ENCODE data around the gene DNAJC25. TPM values are rescaled to one million over a fixed set of nuclear protein-coding genes. Genes with fewer than 3 reads are reported as not detected.
A peak's percentile ranks its signal among the peaks of the same experiment; 100 is the strongest.
"Not testable (repeated sequence)": the region's sequence is repeated elsewhere in the genome, so short reads cannot be mapped to it uniquely, and the experiment has no call there.

The DNAJC25 gene
- polyA plus RNA-seq, 1 donor from 2014 or later, result 3.6 TPM

DNA sequence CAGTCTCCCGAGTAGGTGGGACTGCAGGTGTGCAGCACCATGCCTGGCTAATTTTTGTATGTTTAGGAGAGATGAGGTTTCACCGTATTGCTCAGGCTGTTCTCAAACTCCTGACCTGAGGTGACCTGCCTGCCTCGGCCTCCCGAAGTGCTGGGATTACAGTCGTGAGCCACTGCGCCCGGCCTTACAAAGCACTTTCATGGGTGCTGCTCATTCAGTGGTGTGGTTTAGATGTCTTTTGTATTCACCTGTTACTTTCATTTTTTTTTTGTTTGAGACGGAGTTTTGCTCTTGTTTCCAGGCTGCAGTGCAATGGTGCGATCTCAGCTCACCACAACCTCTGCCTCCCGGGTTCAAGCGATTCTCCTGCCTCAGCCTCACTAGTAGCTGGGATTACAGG, 37.5 kb downstream of the DNAJC25 start:
- H3K27ac Mint-ChIP-seq, H3K36me3 Mint-ChIP-seq: not testable (repeated sequence)

GRCh38 chr9:111674319-111674718, 43.2 kb downstream of the DNAJC25 start:
- Mint-ChIP-seq H3K4me1 (no peaks in the 10 kb centered on the region), H3K27ac (no peak overlapping the region), H3K36me3 (peaks cover 8% of the 10 kb centered on the region), H3K27me3 (no peaks in the 10 kb centered on the region), H3K9me3 (no peaks in the 10 kb centered on the region), H3K4me3 (no peak overlapping the region)

More for the DNA sequence above, 37.5 kb downstream of the DNAJC25 start:
- H3K4me1 Mint-ChIP-seq, H3K9me3 Mint-ChIP-seq, H3K4me3 Mint-ChIP-seq, H3K27me3 Mint-ChIP-seq: not testable (repeated sequence)

GRCh38 chr9:111676116-111676515, 45.0 kb downstream of the DNAJC25 start:
- Mint-ChIP-seq H3K9me3 (no peaks in the 10 kb centered on the region), H3K27ac (no peak overlapping the region), H3K27me3 (no peaks in the 10 kb centered on the region), H3K4me1 (no peaks in the 10 kb centered on the region), H3K36me3 (peaks cover 10% of the 10 kb centered on the region), H3K4me3 (no peak overlapping the region)

DNA sequence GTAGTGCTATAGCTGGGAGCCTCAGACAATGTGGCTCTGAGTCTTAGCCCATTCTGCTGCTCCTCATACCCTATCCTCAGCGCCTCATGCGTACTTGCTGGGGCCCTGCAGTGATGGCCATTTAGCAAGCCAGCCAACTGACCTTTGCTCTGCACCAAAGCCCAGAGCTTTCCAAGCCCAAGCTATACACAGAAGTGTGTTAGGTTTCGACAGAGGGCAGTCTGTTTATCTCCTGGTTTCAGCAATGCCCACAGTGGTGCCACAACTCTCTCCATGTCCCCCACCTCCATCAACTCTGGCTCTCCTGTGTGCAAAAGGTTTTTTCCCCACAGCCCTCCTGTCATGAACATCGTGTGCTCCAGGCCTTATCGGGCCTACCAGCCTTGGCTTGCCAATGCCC, 47.2 kb downstream of the DNAJC25 start:
- Mint-ChIP-seq H3K27me3 (no peaks in the 10 kb centered on the region), H3K27ac (no peak overlapping the region), H3K4me1 (no peaks in the 10 kb centered on the region), H3K36me3 (peaks cover 10% of the 10 kb centered on the region), H3K9me3 (no peaks in the 10 kb centered on the region), H3K4me3 (peak overlapping the region in 1 of 4 donors; percentile 43)

DNA sequence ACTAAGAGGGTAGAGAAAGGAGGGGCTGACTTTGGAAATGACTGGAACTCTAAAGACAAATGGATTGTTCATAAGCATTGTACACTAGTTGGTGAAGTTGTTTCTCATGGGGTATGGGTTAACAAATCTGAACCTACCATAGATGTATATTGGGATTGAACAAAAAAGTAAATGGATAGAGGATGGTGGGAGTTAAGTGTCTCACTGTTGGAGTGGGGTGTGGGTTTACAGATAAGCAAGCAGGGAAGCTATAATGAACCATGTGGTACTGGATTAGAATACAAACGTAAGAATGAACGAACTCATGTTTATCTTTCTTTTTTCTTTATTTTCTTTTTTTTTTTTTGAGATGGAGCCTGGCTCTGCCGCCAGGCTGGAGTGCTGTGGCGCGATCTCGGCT, 48.1 kb downstream of the DNAJC25 start:
- Mint-ChIP-seq H3K36me3 (peaks cover 10% of the 10 kb centered on the region), H3K9me3 (no peaks in the 10 kb centered on the region), H3K4me3 (no peak overlapping the region), H3K27ac (no peak overlapping the region), H3K4me1 (no peaks in the 10 kb centered on the region), H3K27me3 (no peaks in the 10 kb centered on the region)

DNA sequence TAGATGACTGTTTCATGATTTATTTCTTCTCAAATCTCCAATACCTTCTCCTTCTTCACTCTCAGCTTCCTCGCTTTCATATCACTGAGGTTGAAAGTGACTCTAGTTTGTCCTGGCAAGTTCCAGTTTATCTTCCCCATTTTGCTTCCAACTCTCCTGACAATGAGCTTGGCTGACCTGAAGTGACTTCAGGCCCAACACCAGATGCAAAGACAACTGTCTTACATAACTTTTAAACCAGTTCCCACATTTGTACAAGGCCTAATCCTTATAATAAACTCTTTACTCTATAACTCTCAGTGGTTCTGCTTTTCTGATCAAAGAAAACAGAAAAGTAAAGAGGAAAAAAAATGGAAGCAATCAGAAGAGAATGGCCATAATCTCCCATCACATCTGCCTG, 52.3 kb downstream of the DNAJC25 start:
- Mint-ChIP-seq H3K9me3 (no peaks in the 10 kb centered on the region), H3K27me3 (no peaks in the 10 kb centered on the region), H3K36me3 (peaks cover 4% of the 10 kb centered on the region), H3K27ac (no peak overlapping the region), H3K4me3 (no peak overlapping the region), H3K4me1 (no peaks in the 10 kb centered on the region)

DNA sequence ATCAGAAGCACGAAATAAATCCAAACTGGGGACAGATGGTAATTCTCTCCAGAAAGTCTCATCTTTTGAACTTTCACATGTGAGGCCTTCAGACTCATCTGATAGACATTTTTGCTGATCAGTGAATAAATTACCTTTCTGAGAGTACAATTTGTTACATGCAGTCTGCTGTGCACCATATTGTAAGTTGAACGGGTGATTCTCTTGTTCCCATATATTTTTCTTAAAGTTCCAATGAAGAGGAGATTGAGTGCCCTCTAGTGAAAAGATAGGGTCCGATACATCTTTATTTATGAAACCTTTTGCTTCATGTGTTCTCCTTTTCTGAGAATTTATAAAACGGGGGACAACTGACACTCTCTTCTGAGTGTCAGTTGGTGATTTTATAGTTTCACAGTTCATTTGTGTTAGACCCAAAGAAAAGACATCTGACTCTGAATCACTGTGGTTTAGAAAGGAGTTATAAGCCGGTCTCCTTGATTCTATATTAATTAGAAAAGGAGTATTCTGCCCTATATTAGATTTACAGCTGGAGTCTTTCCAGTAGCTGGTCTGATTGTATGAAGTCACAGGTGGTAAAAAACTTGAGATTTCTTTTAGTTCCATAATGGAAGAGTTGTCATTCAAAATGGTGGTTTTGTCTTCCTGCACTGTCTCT, 60.7 kb downstream of the DNAJC25 start:
- Mint-ChIP-seq H3K9me3 (no peaks in the 10 kb centered on the region), H3K27me3 (no peaks in the 10 kb centered on the region), H3K4me3 (no peak overlapping the region), H3K36me3 (peaks cover 2% of the 10 kb centered on the region), H3K27ac (no peak overlapping the region), H3K4me1 (no peaks in the 10 kb centered on the region)

- H3K4me1 Mint-ChIP-seq, result no peaks in the 10 kb centered on the region
- H3K36me3 Mint-ChIP-seq, result peaks cover 2% of the 10 kb centered on the region
- H3K27ac Mint-ChIP-seq, result no peak overlapping the region
- no peaks in the 10 kb centered on the region for H3K27me3 Mint-ChIP-seq
- H3K9me3 Mint-ChIP-seq, result peaks cover 0 to 4% (median 0%) of the 10 kb centered on the region in 3 donors
- no peak overlapping the region for H3K4me3 Mint-ChIP-seq
These were observed 65.7 kb downstream of the DNAJC25 start for GRCh38 chr9:111696796-111697195.

- Mint-ChIP-seq H3K36me3 (peaks cover under 1% of the 10 kb centered on the region), H3K27me3 (no peaks in the 10 kb centered on the region)
These were observed 69.6 kb downstream of the DNAJC25 start for GRCh38 chr9:111700776-111701175.

More at GRCh38 chr9:111700776-111701175, 69.6 kb downstream of the DNAJC25 start:
- Mint-ChIP-seq H3K4me3 (no peak overlapping the region), H3K4me1 (no peaks in the 10 kb centered on the region), H3K27ac (no peak overlapping the region), H3K9me3 (peaks cover 0 to 4% (median 0%) of the 10 kb centered on the region in 3 donors)

Other genes with a start within 250 kb of the DNAJC25 start
- 10.9 TPM for gene ECPAS, start 147.0 kb upstream of the DNAJC25 start, polyA plus RNA-seq
- 1.5 TPM for gene ZNF483, start 106.2 kb upstream of the DNAJC25 start, polyA plus RNA-seq
- 0.15 TPM for gene PTGR1, start 31.7 kb upstream of the DNAJC25 start, polyA plus RNA-seq
- 16.2 TPM for gene GNG10, start 30.3 kb downstream of the DNAJC25 start, polyA plus RNA-seq
- not detected for gene SHOC1, start 163.6 kb downstream of the DNAJC25 start, polyA plus RNA-seq

Data from IgD-negative memory B cell (primary cell).